Osteoblast (primary cell): ENCODE data around the gene HMCN1. TPM values are rescaled to one million over a fixed set of nuclear protein-coding genes. Genes with fewer than 3 reads are reported as not detected.

ENCODE experiments used
- DNase-seq: peaks from one replicate; pipeline ENCODE4 v3.0.0; 2011; ENCODE audit warnings: low spot score, mixed read lengths; ENCODE audit not compliant: insufficient read length; ENCODE audit errors: missing footprints
- H2AFZ ChIP-seq: 2 replicates; pipeline ENCODE4 v1.6.0; 2011; ENCODE audit warnings: mild to moderate bottlenecking, low read length
- H3K27ac ChIP-seq: 2 replicates; pipeline ENCODE4 v1.5.1; 2011; ENCODE audit warnings: mild to moderate bottlenecking, low read depth, low read length, moderate library complexity
- H3K27me3 ChIP-seq: 2 replicates; pipeline ENCODE4 v1.6.0; 2012; ENCODE audit warnings: mild to moderate bottlenecking, control low read depth, inconsistent platforms, low read length, moderate library complexity; ENCODE audit not compliant: insufficient read depth
- H3K36me3 ChIP-seq: 2 replicates; pipeline ENCODE4 v1.5.1; 2011; ENCODE audit warnings: mild to moderate bottlenecking, low read length, control low read depth, moderate library complexity; ENCODE audit not compliant: insufficient read depth
- H3K4me1 ChIP-seq: 2 replicates; pipeline ENCODE4 v1.5.1; 2011; ENCODE audit warnings: mild to moderate bottlenecking, low read length, control low read depth, moderate library complexity; ENCODE audit not compliant: insufficient read depth
- H3K4me2 ChIP-seq: 2 replicates; pipeline ENCODE4 v1.6.0; 2011; ENCODE audit warnings: mild to moderate bottlenecking, low read length; ENCODE audit not compliant: insufficient read depth
- H3K4me3 ChIP-seq: fragments of 200-600 bp; sonication (generic); 3 replicates; pipeline ENCODE4 v1.5.1; 2012; ENCODE audit warnings: mild to moderate bottlenecking, low read length, inconsistent platforms; ENCODE audit not compliant: insufficient read depth
- H3K79me2 ChIP-seq: 2 replicates; pipeline ENCODE4 v1.6.0; 2012; ENCODE audit warnings: mild to moderate bottlenecking, low read length, control low read depth, inconsistent platforms; ENCODE audit not compliant: insufficient read depth
- H3K9me3 ChIP-seq: 2 replicates; pipeline ENCODE4 v1.5.1; 2011; ENCODE audit warnings: low read depth, low read length, control low read depth
- H4K20me1 ChIP-seq: 2 replicates; pipeline ENCODE4 v1.6.0; 2012; ENCODE audit warnings: mild to moderate bottlenecking, low read length, control low read depth; ENCODE audit not compliant: insufficient read depth
- total RNA-seq: library from RNA; depleted of rRNA; stranded (reverse); fragments of >200 nt; gene quantifications from 2 replicates; pipeline ENCODE4 v1.2.3, GENCODE V29; 2012
- TF ChIP-seq, protein P1 (sequence below): IDR thresholded peaks from 2 replicates; pipeline ENCODE4 v1.5.1; 2011; ENCODE audit warnings: mild to moderate bottlenecking, low read depth, low read length, moderate library complexity; ENCODE audit errors: extremely low read depth

HMCN1 gene
- total RNA-seq, 1 donor = 178 TPM

DNA sequence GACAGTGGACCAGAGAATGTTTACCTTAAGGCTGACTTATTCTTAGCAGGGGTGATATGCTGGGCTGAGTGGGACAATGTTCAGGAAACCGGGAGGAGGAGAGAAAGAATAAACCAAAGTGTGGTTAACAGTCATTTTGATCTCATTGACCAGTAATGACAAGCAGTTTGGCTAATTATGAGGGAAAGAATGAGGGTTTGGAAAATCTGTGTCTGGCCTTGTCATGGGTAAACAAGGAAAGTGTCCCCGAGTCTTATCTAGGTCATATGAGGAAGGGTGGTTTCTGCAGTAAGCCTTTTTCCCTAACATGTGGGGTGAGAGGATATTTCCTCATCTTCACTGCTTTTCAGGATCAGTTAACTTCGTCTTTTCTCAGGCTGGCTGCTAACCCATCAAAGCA, 485.9 kb downstream of the HMCN1 start:
- Histone ChIP-seq H4K20me1 (no peaks in the 10 kb centered on the region), H3K9me3 (no peaks in the 10 kb centered on the region), H3K4me1 (no peaks in the 10 kb centered on the region), H3K27me3 (no peaks in the 10 kb centered on the region), H2AFZ (no peak overlapping the region), H3K4me2 (no peak overlapping the region), H3K4me3 (no peak overlapping the region), H3K27ac (no peak overlapping the region), H3K36me3 (no peaks in the 10 kb centered on the region), H3K79me2 (no peaks in the 10 kb centered on the region)
- DNase-seq = no peak
- TF ChIP-seq, protein P1, sequence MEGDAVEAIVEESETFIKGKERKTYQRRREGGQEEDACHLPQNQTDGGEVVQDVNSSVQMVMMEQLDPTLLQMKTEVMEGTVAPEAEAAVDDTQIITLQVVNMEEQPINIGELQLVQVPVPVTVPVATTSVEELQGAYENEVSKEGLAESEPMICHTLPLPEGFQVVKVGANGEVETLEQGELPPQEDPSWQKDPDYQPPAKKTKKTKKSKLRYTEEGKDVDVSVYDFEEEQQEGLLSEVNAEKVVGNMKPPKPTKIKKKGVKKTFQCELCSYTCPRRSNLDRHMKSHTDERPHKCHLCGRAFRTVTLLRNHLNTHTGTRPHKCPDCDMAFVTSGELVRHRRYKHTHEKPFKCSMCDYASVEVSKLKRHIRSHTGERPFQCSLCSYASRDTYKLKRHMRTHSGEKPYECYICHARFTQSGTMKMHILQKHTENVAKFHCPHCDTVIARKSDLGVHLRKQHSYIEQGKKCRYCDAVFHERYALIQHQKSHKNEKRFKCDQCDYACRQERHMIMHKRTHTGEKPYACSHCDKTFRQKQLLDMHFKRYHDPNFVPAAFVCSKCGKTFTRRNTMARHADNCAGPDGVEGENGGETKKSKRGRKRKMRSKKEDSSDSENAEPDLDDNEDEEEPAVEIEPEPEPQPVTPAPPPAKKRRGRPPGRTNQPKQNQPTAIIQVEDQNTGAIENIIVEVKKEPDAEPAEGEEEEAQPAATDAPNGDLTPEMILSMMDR = no peak

DNA sequence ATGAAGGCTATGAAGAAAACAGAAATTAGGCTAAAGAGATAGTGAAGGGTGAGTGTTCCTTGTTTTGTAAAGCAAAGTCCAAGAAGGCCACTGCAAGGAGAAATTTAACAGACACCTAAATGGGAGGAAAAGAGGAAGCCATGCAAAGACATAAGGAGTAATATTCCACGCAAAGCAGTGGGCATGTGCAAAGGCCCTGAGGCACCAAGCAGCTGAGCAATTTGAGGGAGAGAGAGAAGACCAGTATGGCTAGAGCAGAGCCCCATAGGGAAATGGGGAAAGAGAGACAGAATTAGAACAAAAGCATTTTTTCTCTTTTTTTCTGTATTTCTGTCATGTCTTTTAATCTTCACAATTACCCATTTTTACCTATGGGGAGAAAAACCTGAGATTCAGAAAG, 486.7 kb downstream of the HMCN1 start:
- DNase-seq = no peak

DNA sequence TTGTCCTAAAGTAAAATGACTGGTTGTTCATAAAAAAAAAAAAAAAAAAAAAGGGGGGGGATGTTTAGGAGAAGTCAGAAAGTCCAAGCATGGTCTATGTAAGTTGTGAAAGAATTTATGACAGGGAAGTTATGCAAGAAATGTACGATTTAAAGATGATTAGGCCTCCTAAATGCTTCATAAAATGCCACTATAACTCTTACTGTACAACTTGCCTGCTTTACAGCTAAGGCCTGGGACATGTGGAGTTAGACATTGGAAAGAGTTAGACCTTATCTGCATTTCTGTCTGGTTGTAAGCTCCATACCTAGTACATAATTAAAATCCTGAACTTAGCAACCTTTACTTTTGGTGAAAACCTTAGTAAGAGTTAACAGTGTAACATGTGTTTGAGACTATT, 490.9 kb downstream of the HMCN1 start:
- no peaks in the 10 kb centered on the region for H3K36me3 ChIP-seq
- TF ChIP-seq, protein P1 = no peak
- no peaks in the 10 kb centered on the region for H3K9me3 ChIP-seq
- H3K4me3 ChIP-seq = no peak overlapping the region
- DNase-seq = no peak
- no peaks in the 10 kb centered on the region for H3K27me3 ChIP-seq
- no peak overlapping the region for H3K4me2 ChIP-seq
- no peaks in the 10 kb centered on the region for H3K4me1 ChIP-seq
- H3K27ac ChIP-seq = no peak overlapping the region
- H3K79me2 ChIP-seq = no peaks in the 10 kb centered on the region
- no peak overlapping the region for H2AFZ ChIP-seq
- H4K20me1 ChIP-seq = no peaks in the 10 kb centered on the region

More for the DNA sequence above, 486.7 kb downstream of the HMCN1 start:
- Histone ChIP-seq H3K9me3 (no peaks in the 10 kb centered on the region), H3K4me2 (no peak overlapping the region), H4K20me1 (no peaks in the 10 kb centered on the region), H3K36me3 (no peaks in the 10 kb centered on the region), H3K4me1 (no peaks in the 10 kb centered on the region), H3K79me2 (no peaks in the 10 kb centered on the region), H3K4me3 (no peak overlapping the region), H3K27me3 (no peaks in the 10 kb centered on the region), H3K27ac (no peak overlapping the region), H2AFZ (no peak overlapping the region)
- TF ChIP-seq, protein P1 = no peak

DNA sequence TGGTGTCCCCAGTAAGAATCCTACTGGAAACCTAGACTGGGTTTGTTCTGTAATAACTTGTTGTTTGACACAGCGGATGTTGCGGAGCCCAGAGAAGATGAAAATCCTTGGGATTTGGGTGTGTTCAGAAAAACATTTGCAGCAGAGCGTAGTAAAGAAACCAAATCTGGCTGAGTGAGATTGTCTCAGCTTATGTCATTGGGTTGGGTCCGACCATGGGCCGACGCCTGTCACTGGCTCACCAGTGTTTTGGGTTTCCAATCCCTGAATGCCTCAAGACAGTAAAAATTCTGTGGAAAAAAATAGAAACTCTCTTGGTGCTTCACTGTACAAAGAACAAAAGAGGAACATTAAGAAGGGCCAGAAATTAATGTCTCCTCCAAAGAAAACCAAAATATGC, 494.6 kb downstream of the HMCN1 start:
- Histone ChIP-seq H4K20me1 (no peaks in the 10 kb centered on the region), H3K4me3 (no peak overlapping the region), H2AFZ (no peak overlapping the region), H3K36me3 (no peaks in the 10 kb centered on the region), H3K27me3 (no peaks in the 10 kb centered on the region), H3K4me1 (no peaks in the 10 kb centered on the region), H3K4me2 (no peak overlapping the region), H3K79me2 (no peaks in the 10 kb centered on the region), H3K27ac (no peak overlapping the region), H3K9me3 (no peaks in the 10 kb centered on the region)
- no peak for DNase-seq
- TF ChIP-seq, protein P1 = no peak
